OCI-LY3 (cell line): ENCODE measurements around the gene COX8C.

Source experiments
- H2AFZ ChIP-seq: fragments of 200-600, 300-600 bp; shearing (Covaris generic); 2 replicates; pipeline ENCODE4 v1.6.0; 2014; ENCODE audit warnings: antibody characterized with exemption, low read depth, low read length
- H3K27ac ChIP-seq: fragments of 200-600, 300-600 bp; sonication (generic); 2 replicates; pipeline ENCODE4 v1.5.1; 2014; ENCODE audit warnings: mild to moderate bottlenecking, low read length, moderate library complexity, mixed read lengths
- H3K27me3 ChIP-seq: fragments of 200-600, 300-600 bp; sonication (generic); 2 replicates; pipeline ENCODE4 v1.6.1; 2014; ENCODE audit warnings: low read depth, low read length, mixed read lengths
- H3K36me3 ChIP-seq: fragments of 200-600, 300-600 bp; sonication (generic); replicated peaks from 2 replicates; pipeline ENCODE3; 2014; ENCODE audit warnings: low read depth, low read length, mixed read lengths
- H3K4me1 ChIP-seq: fragments of 300-600, 200-600 bp; sonication (generic); 2 replicates; pipeline ENCODE4 v1.6.1; 2014; ENCODE audit warnings: low read length, mixed read lengths
- H3K4me2 ChIP-seq: fragments of 200-600, 300-600 bp; sonication (generic); 2 replicates; pipeline ENCODE4 v1.6.1; 2014; ENCODE audit warnings: low read length, mixed read lengths
- H3K4me3 ChIP-seq: fragments of 300-600, 200-600 bp; sonication (generic); 2 replicates; pipeline ENCODE4 v1.5.1; 2014; ENCODE audit warnings: antibody characterized with exemption, mild to moderate bottlenecking, low read length, moderate library complexity
- H3K79me2 ChIP-seq: fragments of 300-600, 200-600 bp; shearing (Covaris generic); 2 replicates; pipeline ENCODE4 v1.6.1; 2014; ENCODE audit warnings: mild to moderate bottlenecking, low read length, mixed read lengths
- H3K9ac ChIP-seq: fragments of 300-600, 200-600 bp; shearing (Covaris generic); 2 replicates; pipeline ENCODE4 v1.6.0; 2014; ENCODE audit warnings: mild to moderate bottlenecking, low read length, moderate library complexity
- H3K9me3 ChIP-seq: fragments of 200-600, 300-600 bp; shearing (Covaris generic); 2 replicates; pipeline ENCODE4 v1.6.1; 2014; ENCODE audit warnings: low read length, mixed read lengths; ENCODE audit not compliant: insufficient read depth
- H4K20me1 ChIP-seq: fragments of 200-600, 300-600 bp; sonication (generic); 2 replicates; pipeline ENCODE4 v1.6.1; 2016; ENCODE audit warnings: low read length, mixed read lengths; ENCODE audit not compliant: insufficient read depth
- CTCF ChIP-seq: fragments of 200-600, 300-600 bp; sonication (generic); IDR thresholded peaks from 2 replicates; pipeline ENCODE4 v1.5.1; 2014; ENCODE audit warnings: antibody characterized with exemption, low read length, low read depth
- EZH2phosphoT487 ChIP-seq: fragments of 200-600 bp; shearing (Covaris generic); IDR thresholded peaks from 2 replicates; pipeline ENCODE4 v1.6.1; 2018; ENCODE audit warnings: antibody characterized with exemption, mixed run types, low read depth

The COX8C gene

GRCh38 chr14:93306812-93307211, 40.2 kb upstream of the COX8C start:
- no peak overlapping the region for H3K4me2 ChIP-seq
- H3K79me2 ChIP-seq = peaks cover 31% of the 10 kb centered on the region
- peaks cover 24% of the 10 kb centered on the region for H4K20me1 ChIP-seq
- H3K9me3 ChIP-seq = no peaks in the 10 kb centered on the region
- H3K36me3 ChIP-seq = no peaks in the 10 kb centered on the region
- no peak overlapping the region for H2AFZ ChIP-seq
- no peak for TF ChIP-seq EZH2phosphoT487
- no peak for TF ChIP-seq CTCF
- H3K4me3 ChIP-seq = no peak overlapping the region
- no peak overlapping the region for H3K9ac ChIP-seq
- H3K27ac ChIP-seq = no peak overlapping the region
- no peaks in the 10 kb centered on the region for H3K4me1 ChIP-seq
- H3K27me3 ChIP-seq = no peaks in the 10 kb centered on the region

GRCh38 chr14:93308686-93309345, 38.2 kb upstream of the COX8C start:
- H3K36me3 ChIP-seq = no peaks in the 10 kb centered on the region
- H3K9me3 ChIP-seq = no peaks in the 10 kb centered on the region
- no peak overlapping the region for H3K27ac ChIP-seq
- H3K4me3 ChIP-seq = no peak overlapping the region
- peaks cover 32% of the 10 kb centered on the region for H3K79me2 ChIP-seq
- H3K4me2 ChIP-seq = no peak overlapping the region
- TF ChIP-seq EZH2phosphoT487 = no peak
- no peaks in the 10 kb centered on the region for H3K4me1 ChIP-seq
- no peaks in the 10 kb centered on the region for H3K27me3 ChIP-seq
- H3K9ac ChIP-seq = no peak overlapping the region
- H4K20me1 ChIP-seq = peaks cover 21% of the 10 kb centered on the region
- H2AFZ ChIP-seq = no peak overlapping the region

- Histone ChIP-seq H3K4me3 (no peak overlapping the region), H3K9me3 (no peaks in the 10 kb centered on the region), H3K27me3 (no peaks in the 10 kb centered on the region), H3K36me3 (no peaks in the 10 kb centered on the region), H3K79me2 (peaks cover 32% of the 10 kb centered on the region; the same call in 1 of the 2 replicates), H3K4me2 (no peak overlapping the region), H3K27ac (no peak overlapping the region), H4K20me1 (peaks cover 20% of the 10 kb centered on the region), H3K4me1 (no peaks in the 10 kb centered on the region), H2AFZ (no peak overlapping the region), H3K9ac (no peak overlapping the region)
- no peak for TF ChIP-seq CTCF
- TF ChIP-seq EZH2phosphoT487 = no peak
These were observed 37.5 kb upstream of the COX8C start for GRCh38 chr14:93309427-93309966.

GRCh38 chr14:93311082-93311481, 35.9 kb upstream of the COX8C start:
- H2AFZ ChIP-seq = no peak overlapping the region
- H3K9me3 ChIP-seq = no peaks in the 10 kb centered on the region
- H3K27ac ChIP-seq = no peak overlapping the region
- peaks cover 15% of the 10 kb centered on the region for H4K20me1 ChIP-seq
- H3K4me3 ChIP-seq = no peak overlapping the region
- H3K79me2 ChIP-seq = peaks cover 27% of the 10 kb centered on the region; the same call in 1 of the 2 replicates
- H3K4me2 ChIP-seq = no peak overlapping the region
- H3K4me1 ChIP-seq = no peaks in the 10 kb centered on the region
- H3K36me3 ChIP-seq = no peaks in the 10 kb centered on the region
- TF ChIP-seq EZH2phosphoT487 = no peak
- TF ChIP-seq CTCF = no peak
- H3K9ac ChIP-seq = no peak overlapping the region
- no peaks in the 10 kb centered on the region for H3K27me3 ChIP-seq
